ENCODE measurements around the gene GAD2.

DNA sequence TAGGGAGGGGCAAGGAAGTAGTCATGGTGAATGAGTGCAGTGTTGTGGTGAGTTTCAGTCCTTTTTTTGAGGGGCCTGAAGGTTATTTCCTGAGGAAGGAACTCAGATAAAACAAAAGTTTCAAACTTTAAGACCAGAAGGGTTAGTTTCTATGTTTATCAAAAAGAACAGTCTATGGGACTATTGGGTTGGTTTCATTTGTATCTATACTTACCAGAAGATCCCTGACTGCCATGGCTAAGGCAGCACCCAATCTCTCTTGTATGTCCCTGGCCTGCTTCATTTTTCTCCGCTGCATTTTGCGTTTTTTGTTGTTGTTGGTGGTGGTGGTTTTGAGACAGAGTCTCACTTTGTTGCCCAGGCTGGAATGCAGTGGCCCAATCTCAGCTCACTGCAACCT lies 19.3 kb upstream of the GAD2 start:
- TF ChIP-seq EP300 (IDR thresholded peaks at IDR 0.05; ENCODE audit: borderline replicate concordance) (no peak), YY1 (IDR thresholded peaks at IDR 0.05; ENCODE audit: low read depth) (no peak)
- TF ChIP-seq, protein P1, sequence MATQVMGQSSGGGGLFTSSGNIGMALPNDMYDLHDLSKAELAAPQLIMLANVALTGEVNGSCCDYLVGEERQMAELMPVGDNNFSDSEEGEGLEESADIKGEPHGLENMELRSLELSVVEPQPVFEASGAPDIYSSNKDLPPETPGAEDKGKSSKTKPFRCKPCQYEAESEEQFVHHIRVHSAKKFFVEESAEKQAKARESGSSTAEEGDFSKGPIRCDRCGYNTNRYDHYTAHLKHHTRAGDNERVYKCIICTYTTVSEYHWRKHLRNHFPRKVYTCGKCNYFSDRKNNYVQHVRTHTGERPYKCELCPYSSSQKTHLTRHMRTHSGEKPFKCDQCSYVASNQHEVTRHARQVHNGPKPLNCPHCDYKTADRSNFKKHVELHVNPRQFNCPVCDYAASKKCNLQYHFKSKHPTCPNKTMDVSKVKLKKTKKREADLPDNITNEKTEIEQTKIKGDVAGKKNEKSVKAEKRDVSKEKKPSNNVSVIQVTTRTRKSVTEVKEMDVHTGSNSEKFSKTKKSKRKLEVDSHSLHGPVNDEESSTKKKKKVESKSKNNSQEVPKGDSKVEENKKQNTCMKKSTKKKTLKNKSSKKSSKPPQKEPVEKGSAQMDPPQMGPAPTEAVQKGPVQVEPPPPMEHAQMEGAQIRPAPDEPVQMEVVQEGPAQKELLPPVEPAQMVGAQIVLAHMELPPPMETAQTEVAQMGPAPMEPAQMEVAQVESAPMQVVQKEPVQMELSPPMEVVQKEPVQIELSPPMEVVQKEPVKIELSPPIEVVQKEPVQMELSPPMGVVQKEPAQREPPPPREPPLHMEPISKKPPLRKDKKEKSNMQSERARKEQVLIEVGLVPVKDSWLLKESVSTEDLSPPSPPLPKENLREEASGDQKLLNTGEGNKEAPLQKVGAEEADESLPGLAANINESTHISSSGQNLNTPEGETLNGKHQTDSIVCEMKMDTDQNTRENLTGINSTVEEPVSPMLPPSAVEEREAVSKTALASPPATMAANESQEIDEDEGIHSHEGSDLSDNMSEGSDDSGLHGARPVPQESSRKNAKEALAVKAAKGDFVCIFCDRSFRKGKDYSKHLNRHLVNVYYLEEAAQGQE (IDR thresholded peaks at IDR 0.05; ENCODE audit: low read depth) = no peak

Measured in Ishikawa (cell line).